GM12878 (cell line): ENCODE data around the gene NRXN3. TPM values are rescaled to one million over a fixed set of nuclear protein-coding genes. Genes with fewer than 3 reads are reported as not detected.

Experiments used
- ATAC-seq: fragments of 200-7000 bp; cut with Tn5 transposase; 3 replicates; pipeline ENCODE4 v1.9.1; 2020; ENCODE audit warnings: mild to moderate bottlenecking, moderate library complexity
- BruUV-seq: library from RNA; stranded (reverse); fragments of 400-500 nt; replicated peaks from 2 replicates; lab custom pipeline; 2021; lab: Mats Ljungman, UMichigan
- CTCF ChIA-PET: fragments of 300-600 bp; sonication (Branson Sonifier 250); formaldehyde crosslinking; extraction: SDS; loops from one replicate; lab custom pipeline; 2021; ENCODE audit warnings: inconsistent platforms; lab: Yijun Ruan, JAX
- POLR2A ChIA-PET: fragments of 350-600 bp; formaldehyde crosslinking; extraction: SDS; loops from one replicate; lab custom pipeline; 2021; ENCODE audit warnings: inconsistent platforms; lab: Charles Lee
- RAD21 ChIA-PET: fragments of 300-600 bp; sonication (Branson Sonifier 250); formaldehyde crosslinking; loops from one replicate; lab custom pipeline; 2023; ENCODE audit warnings: antibody characterized with exemption; ENCODE audit not compliant: unreplicated experiment; lab: Charles Lee
- SMC1A ChIA-PET: fragments of 300-600 bp; sonication (Branson Sonifier 250); formaldehyde crosslinking; loops from one replicate; lab custom pipeline; 2023; ENCODE audit not compliant: unreplicated experiment, uncharacterized antibody; lab: Charles Lee
- DNase-seq: peaks from one replicate; pipeline ENCODE4 v3.0.0-alpha.2; 2011; ENCODE audit warnings: low read depth, low spot score
- FAIRE-seq: peaks from 3 replicates; lab custom pipeline; 2011; peaks lifted over from hg19 to GRCh38; lab: Jason Lieb, UNC
- H2AFZ ChIP-seq: 2 replicates; pipeline ENCODE4 v1.6.0; 2011; ENCODE audit warnings: low read depth, low read length, control low read depth; ENCODE audit not compliant: control insufficient read depth
- H3K27ac ChIP-seq: 2 replicates; pipeline ENCODE4 v1.5.1; 2011; ENCODE audit warnings: control low read depth; ENCODE audit not compliant: control insufficient read depth, insufficient read depth
- H3K27me3 ChIP-seq, 2 experiments: replicated peaks in 1 of 2; 2 replicates each; pipeline versions ENCODE4 v1.6.0 to v1.6.1; 2011; ENCODE audit warnings: low read length in 1 of 2; ENCODE audit not compliant: control insufficient read depth in 2 of 2, insufficient read depth in 2 of 2
- H3K36me3 ChIP-seq, 2 experiments: 2 replicates each; pipeline ENCODE4 v1.5.1; 2011; ENCODE audit warnings: low read length in 1 of 2; ENCODE audit not compliant: control insufficient read depth in 2 of 2, insufficient read depth in 2 of 2
- H3K4me1 ChIP-seq: 2 replicates; pipeline ENCODE4 v1.6.1; 2011; ENCODE audit warnings: mild to moderate bottlenecking, low read length, moderate library complexity, mixed read lengths; ENCODE audit not compliant: control insufficient read depth, insufficient read depth
- H3K4me2 ChIP-seq: 2 replicates; pipeline ENCODE4 v1.6.0; 2011; ENCODE audit warnings: control low read depth; ENCODE audit not compliant: control insufficient read depth, insufficient read depth
- H3K4me3 ChIP-seq: fragments of 200-600 bp; sonication (generic); 2 replicates; pipeline ENCODE4 v1.5.1; 2016
- H3K79me2 ChIP-seq: 2 replicates; pipeline ENCODE4 v1.6.0; 2011; ENCODE audit warnings: low read length; ENCODE audit not compliant: control insufficient read depth, insufficient read depth
- H3K9ac ChIP-seq: 2 replicates; pipeline ENCODE4 v1.8.0; 2011; ENCODE audit warnings: low read length, control low read depth, mixed read lengths; ENCODE audit not compliant: control insufficient read depth, insufficient read depth
- H3K9me3 ChIP-seq: replicated peaks from 3 replicates; pipeline ENCODE4 v1.5.1; 2011; ENCODE audit warnings: mild to moderate bottlenecking, low read length; ENCODE audit not compliant: control insufficient read depth, insufficient read depth
- H4K20me1 ChIP-seq: 2 replicates; pipeline ENCODE4 v1.6.0; 2011; ENCODE audit not compliant: control insufficient read depth, insufficient read depth
- BCLAF1 ChIP-seq: fragments of 450-650 bp; IDR thresholded peaks from 2 replicates; pipeline ENCODE4 v1.6.1; 2017; ENCODE audit warnings: antibody characterized with exemption, mild to moderate bottlenecking, moderate library complexity
- CREM ChIP-seq: IDR thresholded peaks from 2 replicates; pipeline ENCODE4 v1.6.1; 2014; ENCODE audit warnings: antibody characterized with exemption, low read depth
- HCFC1 ChIP-seq: fragments of 150-350 bp; IDR thresholded peaks from 2 replicates; pipeline ENCODE4 v1.6.1; 2014; ENCODE audit warnings: low read length
- SREBF2 ChIP-seq: IDR thresholded peaks from 2 replicates; pipeline ENCODE4 v1.6.1; 2012; ENCODE audit warnings: mild to moderate bottlenecking, low read length
- USF1 ChIP-seq: IDR thresholded peaks from 2 replicates; pipeline ENCODE4 v1.6.1; 2011; ENCODE audit warnings: borderline replicate concordance, low read depth, mild to moderate bottlenecking, moderate library complexity, mixed read lengths, low read length; ENCODE audit not compliant: insufficient read depth; ENCODE audit errors: extremely low read length
- whole genome bisulfite sequencing: methylation state at CpG from one replicate; pipeline ENCODE4 v1.1.6; 2016; ENCODE audit warnings: low lambda C conversion rate; ENCODE audit not compliant: insufficient replicate concordance, insufficient coverage; ENCODE audit errors: missing lambda C conversion rate; 5-methylcytosine and 5-hydroxymethylcytosine counted together
- in situ Hi-C: fragments of 300-500 bp; cut with MboI; formaldehyde crosslinking; loops from 9 replicates; pipeline ENCODE4 v1.14.3; 2018; ENCODE audit warnings: mixed read lengths
- intact Hi-C: fragments of 100-400 bp; cut with micrococcal nuclease; formaldehyde crosslinking; loops from one replicate; pipeline ENCODE4 v1.14.2; 2022; ENCODE audit not compliant: unreplicated experiment
- polyA plus RNA-seq, 11 experiments: library from polyadenylated mRNA; depleted of rRNA in 4 of 11; unstranded in 6 of 11; stranded (reverse) in 5 of 11; fragments of >200 nt; fragmentation: Nextera tagmentation in 4 of 11; fragmentation: Illumina TruSeq in 1 of 11; extraction: Ambion mirVana in 4 of 11; extraction: Trizol in 1 of 11; gene quantifications; 1 replicate in 1 of 11; 2 replicates in 10 of 11; pipeline versions ENCODE4 v1.2.1 to v1.2.3, GENCODE V29; 2011 to 2016; ENCODE audit warnings: inconsistent platforms in 2 of 11, missing spikeins in 2 of 11, low read depth in 1 of 11
- total RNA-seq, 4 experiments: library from RNA; depleted of rRNA in 3 of 4; stranded (reverse); fragments of >200 nt in 3 of 4; fragmentation: Illumina TruSeq in 1 of 4; extraction: Trizol in 1 of 4; gene quantifications; 2 replicates each; pipeline versions ENCODE4 v1.2.1 to v1.2.3, GENCODE V29; 2013 to 2021

NRXN3 gene
- total and polyA plus RNA-seq, 10 of the 15 experiments (the other 5 are each of a cell fraction or from before 2014, with no cell fraction given): 0.52 to 3.3 (median 1.4) TPM

- TF ChIP-seq HCFC1 (no peak), BCLAF1 (no peak), USF1 (no peak), CREM (no peak), SREBF2 (no peak)
- POLR2A ChIA-PET: no interaction called here
- SMC1A ChIA-PET: no interaction called here
- H3K36me3 ChIP-seq: no peaks in the 10 kb centered on the region
- H3K4me2 ChIP-seq: no peak overlapping the region
- no peak for FAIRE-seq
- no peak for ATAC-seq
- no peaks in the 10 kb centered on the region for H3K79me2 ChIP-seq
- CTCF ChIA-PET: no interaction called here
- no peaks in the 10 kb centered on the region for H3K9me3 ChIP-seq
- no peaks in the 10 kb centered on the region for H4K20me1 ChIP-seq
- WGBS: 53% methylated on average over 7 of the region's 7 CpGs
- H3K9ac ChIP-seq: no peak overlapping the region
- no peak overlapping the region for H3K4me3 ChIP-seq
- H3K27ac ChIP-seq: no peak overlapping the region
- RAD21 ChIA-PET: no interaction called here
- H2AFZ ChIP-seq: no peak overlapping the region
- H3K4me1 ChIP-seq: no peaks in the 10 kb centered on the region
- intact Hi-C loops: no loop called here
- H3K27me3 ChIP-seq: no peaks in the 10 kb centered on the region
- BruUV-seq: no TSS peak
- in situ Hi-C loops: no loop called here
- no peak for DNase-seq
Observed at GRCh38 chr14:79375356-79375755, 1205.2 kb downstream of the NRXN3 start.
